Type B pancreatic cell (in vitro differentiated cells): ENCODE data around the gene CDH24. TPM values are rescaled to one million over a fixed set of nuclear protein-coding genes. Genes with fewer than 3 reads are reported as not detected.
A peak's percentile ranks its signal among the peaks of the same experiment; 100 is the strongest.

Source experiments
- DNase-seq: peaks from one replicate; pipeline ENCODE4 v3.0.0; 2021; ENCODE audit warnings: mixed read lengths; ENCODE audit not compliant: unreplicated experiment; ENCODE audit errors: extremely low spot score
- H3K27ac Mint-ChIP-seq: 2 replicates; pipeline ENCODE4 v1.8.0; 2021; ENCODE audit warnings: mild to moderate bottlenecking, mixed read lengths
- H3K27me3 Mint-ChIP-seq: 2 replicates; pipeline ENCODE4 v1.8.0; 2021; ENCODE audit warnings: mixed read lengths
- H3K36me3 Mint-ChIP-seq: 2 replicates; pipeline ENCODE4 v1.8.0; 2021; ENCODE audit warnings: mixed read lengths
- H3K4me1 Mint-ChIP-seq: one replicate; pipeline ENCODE4 v1.8.0; 2021; ENCODE audit warnings: mixed read lengths; ENCODE audit not compliant: unreplicated experiment
- H3K4me3 Mint-ChIP-seq: 2 replicates; pipeline ENCODE4 v1.8.0; 2021; ENCODE audit warnings: mild to moderate bottlenecking, mixed read lengths
- H3K9me3 Mint-ChIP-seq: 2 replicates; pipeline ENCODE4 v1.8.0; 2021; ENCODE audit warnings: mixed read lengths
- CTCF ChIP-seq: fragments of 200-600 bp; sonication (generic); conservative IDR thresholded peaks from 2 replicates; pipeline ENCODE4 v1.5.0; 2021; ENCODE audit warnings: antibody characterized with exemption, mild to moderate bottlenecking
- total RNA-seq: library from RNA; stranded (reverse); gene quantifications from 2 replicates; pipeline ENCODE4 v1.2.1, GENCODE V29; 2021; ENCODE audit warnings: low replicate concordance

Gene CDH24
- total RNA-seq, 1 donor from 2014 or later: 20.4 TPM

- H3K36me3 Mint-ChIP-seq: peaks cover 34% of the 10 kb centered on the region
- H3K9me3 Mint-ChIP-seq: no peaks in the 10 kb centered on the region
- TF ChIP-seq CTCF: peak; percentile 81
- peaks cover 10% of the 10 kb centered on the region for H3K4me1 Mint-ChIP-seq
- H3K27me3 Mint-ChIP-seq: no peaks in the 10 kb centered on the region
- no peak overlapping the region for H3K27ac Mint-ChIP-seq
- DNase-seq: no peak
- no peak overlapping the region for H3K4me3 Mint-ChIP-seq
Measured at GRCh38 chr14:23076785-23077408, 19.6 kb upstream of the CDH24 start.

GRCh38 chr14:23074906-23075305, 17.6 kb upstream of the CDH24 start:
- H3K9me3 Mint-ChIP-seq: no peaks in the 10 kb centered on the region
- no peak overlapping the region for H3K27ac Mint-ChIP-seq
- H3K4me1 Mint-ChIP-seq: peaks cover 23% of the 10 kb centered on the region
- no peak overlapping the region for H3K4me3 Mint-ChIP-seq
- no peaks in the 10 kb centered on the region for H3K27me3 Mint-ChIP-seq
- DNase-seq: no peak
- TF ChIP-seq CTCF: no peak
- H3K36me3 Mint-ChIP-seq: peaks cover 28% of the 10 kb centered on the region

- Mint-ChIP-seq H3K36me3 (peaks cover 25% of the 10 kb centered on the region), H3K4me1 (peaks cover 34% of the 10 kb centered on the region), H3K9me3 (no peaks in the 10 kb centered on the region), H3K27ac (peak overlapping the region; percentile 96), H3K4me3 (peak overlapping the region; percentile 93), H3K27me3 (no peaks in the 10 kb centered on the region)
- DNase-seq: no peak
- no peak for TF ChIP-seq CTCF
Measured at GRCh38 chr14:23071921-23072539, 14.7 kb upstream of the CDH24 start.

GRCh38 chr14:23071244-23071920, 14.1 kb upstream of the CDH24 start:
- H3K27me3 Mint-ChIP-seq: no peaks in the 10 kb centered on the region
- no peak for DNase-seq

More at GRCh38 chr14:23071244-23071920, 14.1 kb upstream of the CDH24 start:
- H3K4me1 Mint-ChIP-seq: peaks cover 34% of the 10 kb centered on the region
- H3K4me3 Mint-ChIP-seq: peak overlapping the region; percentile 93
- H3K9me3 Mint-ChIP-seq: no peaks in the 10 kb centered on the region
- peak overlapping the region; percentile 96 for H3K27ac Mint-ChIP-seq
- TF ChIP-seq CTCF: no peak
- H3K36me3 Mint-ChIP-seq: peaks cover 25% of the 10 kb centered on the region
